ENCODE data around the gene DNASE1. TPM values are rescaled to one million over a fixed set of nuclear protein-coding genes. Genes with fewer than 3 reads are reported as not detected.

DNASE1 gene
- total and polyA plus RNA-seq, 9 of the 15 experiments (the other 6 are each of a cell fraction or from before 2014, with no cell fraction given), result 0.53 to 10.1 (median 5.9) TPM

GRCh38 chr16:3670711-3671110, 16.2 kb downstream of the DNASE1 start:
- peaks cover 0 to 4% of the 10 kb centered on the region in 2 experiments; a peak in 2 of 5 replicates for H3K4me1 ChIP-seq (replicated peaks in 1 of 2; ENCODE audit: control insufficient read depth in 2 of 2, insufficient read depth in 2 of 2, low read length in 2 of 2)
- no peak overlapping the region for H2AFZ ChIP-seq (ENCODE audit: low read depth, low read length)
- H3K27ac ChIP-seq (ENCODE audit: extremely low read depth, low read depth, low read length), result no peak overlapping the region
- ChIA-PET POLR2A (interaction anchor here (0.6 to 1.2 kb wide), 3 partner anchors 9 to 194 kb away, joined by 3 to 4 read pairs (median 3); no protein-coding TSS in a partner anchor), CTCF (ENCODE audit: low intra/inter-chr PET ratio) (no interaction called here)
- intact Hi-C loops (cut with micrococcal nuclease), result no loop called here
- H3K27me3 ChIP-seq (ENCODE audit: control insufficient read depth in 2 of 2, insufficient read depth in 2 of 2, low read length in 2 of 2), result no peaks in the 10 kb centered on the region
- WGBS (ENCODE audit: insufficient coverage, low coverage, missing lambda C conversion rate), result 93% methylated on average over 13 of the region's 13 CpGs
- ATAC-seq (no peak), FAIRE-seq (no peak), DNase-seq (ENCODE audit: extremely low read depth in 1 of 4, low spot score in 3 of 4) (no peak)
- no peaks in the 10 kb centered on the region for H3K9me3 ChIP-seq (replicated peaks; ENCODE audit: control insufficient read depth, insufficient read depth, low read depth, low read length)
- H4K20me1 ChIP-seq (replicated peaks; ENCODE audit: control insufficient read depth, insufficient read depth, low read length), result peaks cover 2% of the 10 kb centered on the region; the same call in 1 of the 2 replicates
- no peaks in the 10 kb centered on the region for H3K79me2 ChIP-seq (ENCODE audit: control insufficient read depth, insufficient read depth, low read length)
- no peak overlapping the region for H3K9ac ChIP-seq (ENCODE audit: insufficient read depth in 1 of 2, low read depth in 2 of 2, low read length in 2 of 2)
- BruUV-seq (replicated peaks), result no TSS peak
- H3K4me3 ChIP-seq, result no peak overlapping the region
- H3K9me1 ChIP-seq (ENCODE audit: control insufficient read depth, insufficient read depth, low read length), result no peaks in the 10 kb centered on the region
- no peak overlapping the region for H3K4me2 ChIP-seq (ENCODE audit: insufficient read depth, low read length)
- H3K36me3 ChIP-seq (ENCODE audit: control insufficient read depth, insufficient read depth, low read length), result peaks cover 87% of the 10 kb centered on the region; the same call in 2 of the 3 replicates
- in situ Hi-C loops (cut with MboI), result no loop called here
- TF ChIP-seq MGA (IDR thresholded peaks at IDR 0.05) (no peak), ZNF766 (CRISPR knock-in tag; conservative IDR thresholded peaks at IDR 0.05) (no peak), ZHX1 (conservative IDR thresholded peaks at IDR 0.05; ENCODE audit: low read length) (no peak), ZNF695 (CRISPR knock-in tag; IDR thresholded peaks at IDR 0.05) (no peak), FOXP4 (CRISPR knock-in tag; IDR thresholded peaks at IDR 0.05; ENCODE audit: borderline replicate concordance) (no peak), CC2D1A (IDR thresholded peaks at IDR 0.05) (no peak)
